HEK293 (cell line): ENCODE data around the gene CDKN2D.

Experiments used
- AEBP2 ChIP-seq: fragments of 450-650 bp; formaldehyde crosslinking; IDR thresholded peaks from 2 replicates; pipeline ENCODE4 v1.5.1; 2016; ENCODE audit warnings: missing biosample characterization, missing genetic modification characterization, borderline replicate concordance
- GLIS2 ChIP-seq: fragments of 450-650 bp; formaldehyde crosslinking; IDR thresholded peaks from 2 replicates; pipeline ENCODE4 v1.5.1; 2016; ENCODE audit warnings: missing biosample characterization, missing genetic modification characterization
- HOXD13 ChIP-seq: sonication (generic); formaldehyde crosslinking; IDR thresholded peaks from 2 replicates; pipeline ENCODE4 v1.8.0; 2022; ENCODE audit warnings: missing genetic modification reagents, borderline replicate concordance
- INSM2 ChIP-seq: fragments of 450-650 bp; formaldehyde crosslinking; IDR thresholded peaks from 2 replicates; pipeline ENCODE4 v1.5.1; 2016; ENCODE audit warnings: missing biosample characterization, missing genetic modification characterization
- KLF1 ChIP-seq: fragments of 450-650 bp; formaldehyde crosslinking; IDR thresholded peaks from 2 replicates; pipeline ENCODE4 v1.5.1; 2016; ENCODE audit warnings: missing biosample characterization, missing genetic modification characterization
- MYNN ChIP-seq: fragments of 450-650 bp; formaldehyde crosslinking; IDR thresholded peaks from 2 replicates; pipeline ENCODE4 v1.5.1; 2016; ENCODE audit warnings: missing biosample characterization, missing genetic modification characterization, borderline replicate concordance
- OVOL3 ChIP-seq: fragments of 450-650 bp; formaldehyde crosslinking; IDR thresholded peaks from 2 replicates; pipeline ENCODE4 v1.5.1; 2016; ENCODE audit warnings: missing biosample characterization, missing genetic modification characterization
- PATZ1 ChIP-seq: fragments of 450-650 bp; formaldehyde crosslinking; IDR thresholded peaks from 2 replicates; pipeline ENCODE4 v1.5.1; 2016; ENCODE audit warnings: missing biosample characterization, missing genetic modification characterization
- PRDM4 ChIP-seq: fragments of 450-650 bp; formaldehyde crosslinking; IDR thresholded peaks from 2 replicates; pipeline ENCODE4 v1.5.1; 2017; ENCODE audit warnings: missing biosample characterization, missing genetic modification characterization
- TCF7L2 ChIP-seq: IDR thresholded peaks from 2 replicates; pipeline ENCODE4 v1.6.1; 2011; ENCODE audit warnings: low read depth, mild to moderate bottlenecking, inconsistent platforms, low read length, moderate library complexity, borderline replicate concordance
- TSHZ1 ChIP-seq: fragments of 450-650 bp; formaldehyde crosslinking; IDR thresholded peaks from 2 replicates; pipeline ENCODE4 v1.5.1; 2016; ENCODE audit warnings: missing biosample characterization, missing genetic modification characterization, borderline replicate concordance
- ZBTB20 ChIP-seq: fragments of 450-650 bp; formaldehyde crosslinking; IDR thresholded peaks from 2 replicates; pipeline ENCODE4 v1.5.1; 2016; ENCODE audit warnings: missing biosample characterization, missing genetic modification characterization
- ZBTB26 ChIP-seq: fragments of 450-650 bp; formaldehyde crosslinking; optimal IDR thresholded peaks from 2 replicates; pipeline ENCODE3; 2016; ENCODE audit warnings: missing biosample characterization, mild to moderate bottlenecking, missing genetic modification characterization
- ZNF221 ChIP-seq: fragments of 450-650 bp; formaldehyde crosslinking; IDR thresholded peaks from 2 replicates; pipeline ENCODE4 v1.5.1; 2017; ENCODE audit warnings: missing biosample characterization, missing genetic modification characterization, borderline replicate concordance
- ZNF239 ChIP-seq: fragments of 450-650 bp; formaldehyde crosslinking; IDR thresholded peaks from 2 replicates; pipeline ENCODE4 v1.5.1; 2016; ENCODE audit warnings: missing biosample characterization, missing genetic modification characterization
- ZNF24 ChIP-seq: fragments of 450-650 bp; formaldehyde crosslinking; IDR thresholded peaks from 2 replicates; pipeline ENCODE4 v1.5.1; 2016; ENCODE audit warnings: missing biosample characterization, missing genetic modification characterization
- ZNF335 ChIP-seq: fragments of 450-650 bp; formaldehyde crosslinking; conservative IDR thresholded peaks from 2 replicates; pipeline ENCODE4 v1.5.1; 2016; ENCODE audit warnings: missing biosample characterization, missing genetic modification characterization
- ZNF341 ChIP-seq: fragments of 450-650 bp; formaldehyde crosslinking; IDR thresholded peaks from 2 replicates; pipeline ENCODE4; 2016; ENCODE audit warnings: low read depth, missing biosample characterization, missing genetic modification characterization
- ZNF394 ChIP-seq: fragments of 450-650 bp; formaldehyde crosslinking; IDR thresholded peaks from 2 replicates; pipeline ENCODE4 v1.5.1; 2016; ENCODE audit warnings: missing biosample characterization, missing genetic modification characterization, mild to moderate bottlenecking, moderate library complexity, borderline replicate concordance
- ZNF433 ChIP-seq: fragments of 450-650 bp; formaldehyde crosslinking; IDR thresholded peaks from 2 replicates; pipeline ENCODE4 v1.5.1; 2016; ENCODE audit warnings: missing biosample characterization, missing genetic modification characterization, low read depth
- ZNF514 ChIP-seq: fragments of 450-650 bp; formaldehyde crosslinking; IDR thresholded peaks from 2 replicates; pipeline ENCODE4 v1.5.1; 2016; ENCODE audit warnings: missing biosample characterization, missing genetic modification characterization
- ZNF560 ChIP-seq: fragments of 450-650 bp; formaldehyde crosslinking; IDR thresholded peaks from 2 replicates; pipeline ENCODE4 v1.5.1; 2017; ENCODE audit warnings: missing biosample characterization, missing genetic modification characterization, borderline replicate concordance
- ZNF621 ChIP-seq: fragments of 450-650 bp; formaldehyde crosslinking; IDR thresholded peaks from 2 replicates; pipeline ENCODE4 v1.5.1; 2017; ENCODE audit warnings: missing biosample characterization, missing genetic modification characterization
- ZNF639 ChIP-seq: fragments of 450-650 bp; formaldehyde crosslinking; IDR thresholded peaks from 2 replicates; pipeline ENCODE4 v1.5.1; 2016; ENCODE audit warnings: missing biosample characterization, missing genetic modification characterization

Gene CDKN2D

GRCh38 chr19:10517760-10518443, 50.9 kb downstream of the CDKN2D start (continued):
- TF ChIP-seq ZNF394 = peak; percentile 40; the same call in 1 of the 2 replicates
- TF ChIP-seq MYNN (tag by site-specific recombination) = no peak
- peak; percentile 15; the same call in 1 of the 2 replicates for TF ChIP-seq ZNF341 (tag by site-specific recombination)
- TF ChIP-seq ZBTB26 (tag by site-specific recombination) = peak; percentile 48
- peak; percentile 83 for TF ChIP-seq ZNF639 (tag by site-specific recombination)
- TF ChIP-seq TSHZ1 (tag by site-specific recombination) = no peak
- TF ChIP-seq ZNF621 (tag by site-specific recombination) = no peak
- TF ChIP-seq ZNF433 (tag by site-specific recombination) = no peak
- peak; percentile 90 for TF ChIP-seq PATZ1 (tag by site-specific recombination)
- TF ChIP-seq ZNF560 (tag by site-specific recombination) = no peak
- TF ChIP-seq ZNF514 = no peak
- TF ChIP-seq ZBTB20 (tag by site-specific recombination) = peak; percentile 69; the same call in 1 of the 2 replicates
- peak; percentile 45; the same call in 1 of the 2 replicates for TF ChIP-seq KLF1
- no peak for TF ChIP-seq ZNF221 (tag by site-specific recombination)
- peak; percentile 89 for TF ChIP-seq GLIS2 (tag by site-specific recombination)
- no peak for TF ChIP-seq AEBP2
- TF ChIP-seq INSM2 (tag by site-specific recombination) = peak; percentile 39
- TF ChIP-seq ZNF335 (tag by site-specific recombination) = peak; percentile 96
- TF ChIP-seq HOXD13 (CRISPR knock-in tag) = no peak
- no peak for TF ChIP-seq TCF7L2
- no peak for TF ChIP-seq PRDM4
- TF ChIP-seq OVOL3 (tag by site-specific recombination) = no peak
- no peak for TF ChIP-seq ZNF239 (tag by site-specific recombination)
- 0 out of 2 replicates have a peak, but pooled peaks have one; percentile 62 for TF ChIP-seq ZNF24 (tag by site-specific recombination)
